K562 (cell line): ENCODE measurements around the gene MT1X.

Experiments used
- CBX5 ChIP-seq: IDR thresholded peaks from 2 replicates; pipeline ENCODE4 v1.6.1; 2014; ENCODE audit warnings: low read depth, borderline replicate concordance
- CREB1 ChIP-seq, 2 experiments: sonication (generic) in 1 of 2; formaldehyde crosslinking in 1 of 2; IDR thresholded peaks; 2 replicates each; pipeline versions ENCODE4 v1.6.1 to v1.8.0; 2012 to 2022; ENCODE audit warnings: inconsistent platforms in 1 of 2, mild to moderate bottlenecking in 1 of 2, missing genetic modification reagents in 1 of 2, moderate library complexity in 1 of 2
- CTCF ChIP-seq, 3 experiments: IDR thresholded peaks in 2 of 3; conservative IDR thresholded peaks in 1 of 3; 2 replicates each; pipeline ENCODE4 v1.5.1; 2011 to 2012; ENCODE audit warnings: low read length in 3 of 3, mild to moderate bottlenecking in 3 of 3, control low read depth in 2 of 3, improper control_type of control experiment in 1 of 3, inconsistent platforms in 1 of 3, low read depth in 1 of 3, mixed read lengths in 1 of 3, moderate library complexity in 1 of 3; ENCODE audit not compliant: insufficient read depth in 2 of 3
- ERF ChIP-seq: fragments of 450-650 bp; formaldehyde crosslinking; IDR thresholded peaks from 2 replicates; pipeline ENCODE4 v1.4.0; 2020; ENCODE audit warnings: mild to moderate bottlenecking, mixed read lengths
- EZH2 ChIP-seq: IDR thresholded peaks from 2 replicates; pipeline ENCODE4 v1.6.1; 2012; ENCODE audit warnings: low read depth, mild to moderate bottlenecking, inconsistent platforms, low read length, borderline replicate concordance
- MLLT1 ChIP-seq, 2 experiments: fragments of 450-650 bp; IDR thresholded peaks; 2 replicates each; pipeline ENCODE4 v1.6.1; 2016
- NFE2 ChIP-seq: IDR thresholded peaks from 2 replicates; pipeline ENCODE4 v1.6.1; 2014; ENCODE audit warnings: antibody characterized with exemption, low read depth
- REST ChIP-seq, 2 experiments: fragments of 450-650 bp; formaldehyde crosslinking in 1 of 2; IDR thresholded peaks; 2 replicates each; pipeline versions ENCODE4 v1.4.0 to v1.6.1; 2014 to 2020; ENCODE audit warnings: mild to moderate bottlenecking in 2 of 2, borderline replicate concordance in 1 of 2, low read depth in 1 of 2
- SMC3 ChIP-seq: conservative IDR thresholded peaks from 2 replicates; pipeline ENCODE4 v1.6.1; 2011; ENCODE audit warnings: low read depth, low read length, improper control_type of control experiment; ENCODE audit not compliant: insufficient read depth
- SPI1 ChIP-seq: IDR thresholded peaks from 2 replicates; pipeline ENCODE4 v1.6.1; 2011; ENCODE audit warnings: low read depth, low read length, control low read depth, borderline replicate concordance
- STAT5A ChIP-seq: IDR thresholded peaks from 2 replicates; pipeline ENCODE4 v1.6.1; 2012; ENCODE audit warnings: low read length, inconsistent platforms, borderline replicate concordance
- TBL1XR1 ChIP-seq, 2 experiments: IDR thresholded peaks; 2 replicates each; pipeline ENCODE4 v1.6.1; 2012; ENCODE audit warnings: improper control_type of control experiment in 2 of 2, low read length in 2 of 2, mild to moderate bottlenecking in 1 of 2
- ZBTB33 ChIP-seq: sonication (generic); formaldehyde crosslinking; IDR thresholded peaks from 2 replicates; pipeline ENCODE4 v1.8.1; 2023; ENCODE audit warnings: mild to moderate bottlenecking, missing genetic modification reagents
- ZNF41 ChIP-seq: fragments of 250-450 bp; sonication (Bioruptor Pico); conservative IDR thresholded peaks from 2 replicates; pipeline ENCODE4 v1.4.0; 2020; ENCODE audit warnings: mild to moderate bottlenecking

GRCh38 chr16:56673921-56674320, 8.3 kb upstream of the MT1X start:
- TF ChIP-seq CTCF (IDR thresholded peaks at IDR 0.05 in 2 of 3, conservative IDR thresholded peaks at IDR 0.05 in 1 of 3; ENCODE audit: insufficient read depth in 2 of 3, low read depth in 1 of 3, low read length in 3 of 3) (peak; percentile 70 to 73 (median 73)), CBX5 (no peak), ZBTB33 (no peak), STAT5A (no peak), NFE2 (no peak), ZNF41 (CRISPR knock-in tag) (no peak), CREB1 (IDR thresholded peaks at IDR 0.05) (no peak), CREB1 (CRISPR knock-in tag; IDR thresholded peaks at IDR 0.05) (no peak), TBL1XR1 (IDR thresholded peaks at IDR 0.05; ENCODE audit: low read length in 2 of 2) (no peak), EZH2 (no peak), SMC3 (peak; percentile 68), ERF (CRISPR knock-in tag) (no peak), MLLT1 (IDR thresholded peaks at IDR 0.05) (no peak), REST (IDR thresholded peaks at IDR 0.05; ENCODE audit: borderline replicate concordance) (peak; percentile 63; the same call in 1 of the 2 replicates), REST (CRISPR knock-in tag; IDR thresholded peaks at IDR 0.05; ENCODE audit: low read depth) (no peak), SPI1 (peak; percentile 56; the same call in 1 of the 2 replicates)
